GM18511 (cell line): ENCODE results near the gene C10orf143.

Experiments used
- ATAC-seq: cut with Tn5 transposase; IDR thresholded peaks from one replicate; pipeline ENCODE4 v1.9.1; 2021; ENCODE audit warnings: mild to moderate bottlenecking, moderate library complexity; ENCODE audit not compliant: unreplicated experiment

Gene C10orf143

DNA sequence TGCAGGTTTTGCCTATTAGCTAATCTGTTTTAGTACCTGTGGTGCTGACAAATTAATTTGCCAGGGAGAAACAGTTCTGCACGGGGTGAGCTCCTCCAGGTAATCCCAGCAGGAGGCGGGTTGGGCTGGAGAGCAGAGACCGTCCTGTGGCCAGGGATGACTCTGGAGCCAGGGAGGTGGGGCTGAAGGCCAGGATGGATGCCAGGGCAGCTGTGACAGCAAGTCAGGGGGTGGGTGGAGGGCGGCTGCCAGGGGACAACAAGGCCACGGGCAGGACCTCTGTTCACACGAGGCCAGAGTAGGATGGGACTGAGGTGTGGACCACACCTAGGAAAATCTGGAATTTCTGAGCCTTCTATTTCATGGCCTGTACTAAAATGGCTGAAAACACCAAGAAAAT lies 48.9 kb downstream of the C10orf143 start:
- ATAC-seq: no peak

GRCh38 chr10:130054021-130054420 lies 56.6 kb downstream of the C10orf143 start:
- ATAC-seq: no peak

- no peak for ATAC-seq
Measured at GRCh38 chr10:130053561-130053960, 57.1 kb downstream of the C10orf143 start.

GRCh38 chr10:130052193-130052592 lies 58.4 kb downstream of the C10orf143 start:
- ATAC-seq: no peak

- ATAC-seq: no peak
Measured at GRCh38 chr10:130050721-130051120, 59.9 kb downstream of the C10orf143 start.

DNA sequence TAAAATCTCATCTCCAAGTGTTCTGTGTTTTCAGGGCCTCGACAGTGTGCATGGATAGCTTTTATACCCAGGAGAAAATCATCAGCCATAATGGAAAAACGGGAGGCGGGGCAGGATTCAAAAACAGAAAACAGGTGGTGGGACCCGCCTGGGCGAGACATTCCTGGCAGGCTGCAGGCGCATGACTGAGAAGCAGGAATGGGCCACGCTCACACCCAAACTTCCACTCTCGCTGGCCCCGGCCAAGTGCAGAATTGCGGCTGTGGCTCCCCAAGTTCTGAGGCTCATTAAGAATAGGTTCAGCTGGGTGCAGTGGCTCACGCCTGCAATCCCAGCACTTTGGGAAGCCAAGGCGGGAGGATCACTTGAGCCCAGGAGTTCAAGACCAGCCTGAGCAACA lies 60.6 kb downstream of the C10orf143 start:
- ATAC-seq: no peak

GRCh38 chr10:130049244-130049643 lies 61.4 kb downstream of the C10orf143 start:
- no peak for ATAC-seq

DNA sequence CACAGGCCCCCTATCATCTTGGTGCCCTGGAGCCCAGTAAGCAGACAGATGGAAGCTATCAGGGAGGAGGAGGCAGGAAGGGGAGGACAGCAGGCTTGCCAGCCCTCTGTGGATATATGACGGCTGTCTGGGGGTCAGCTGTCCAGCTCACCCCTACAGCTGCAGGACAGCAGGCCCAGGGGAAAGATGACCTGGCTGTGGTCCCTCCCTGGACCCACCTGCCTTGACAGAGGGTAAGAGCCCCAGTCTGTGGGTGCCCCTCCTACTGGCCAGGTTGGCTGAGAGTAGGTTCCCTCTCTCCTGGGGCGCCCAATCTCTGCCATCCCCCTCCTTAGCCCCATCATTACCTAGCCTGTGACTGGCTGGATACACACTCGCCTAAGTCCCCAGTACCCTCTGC lies 62.5 kb downstream of the C10orf143 start:
- no peak for ATAC-seq

DNA sequence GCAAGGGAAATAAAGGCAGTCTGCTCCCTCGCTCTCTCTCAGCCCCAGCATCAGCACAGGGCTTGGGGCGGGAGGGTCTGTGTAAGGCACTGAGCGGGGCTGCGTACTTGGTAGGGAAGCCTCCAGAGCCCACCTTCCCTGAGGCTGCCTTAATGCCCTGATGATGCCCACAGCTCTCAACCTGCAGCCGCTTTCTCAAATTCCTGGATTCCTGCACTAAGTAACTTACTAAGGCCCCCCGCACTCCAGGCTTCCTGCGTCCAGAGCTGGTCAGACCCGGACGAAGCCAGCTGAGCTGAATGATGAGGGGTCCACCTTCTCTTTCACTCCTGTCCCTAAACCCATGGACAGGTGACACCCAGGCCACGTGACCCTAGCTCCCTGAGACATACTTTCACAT lies 63.3 kb downstream of the C10orf143 start:
- no peak for ATAC-seq

DNA sequence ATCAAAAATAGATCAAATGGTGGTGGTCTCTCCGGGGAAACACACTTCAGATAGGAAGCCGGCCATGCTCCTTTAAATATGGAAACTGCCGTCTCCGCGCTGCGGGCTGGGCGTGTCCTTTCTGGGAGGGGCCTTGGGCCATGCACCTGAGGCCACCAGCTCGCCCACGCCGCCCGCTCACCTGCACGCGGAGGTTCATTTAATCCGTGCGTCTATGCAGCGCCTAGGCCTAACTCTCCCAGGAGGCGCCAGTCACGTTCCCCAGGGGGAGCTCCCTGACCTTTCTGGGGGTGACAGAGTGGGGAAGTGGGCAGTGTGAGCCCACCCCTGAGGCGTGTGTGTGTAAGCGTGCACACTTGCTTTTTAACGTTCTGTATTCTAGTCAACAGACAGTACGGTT lies 64.0 kb downstream of the C10orf143 start:
- no peak for ATAC-seq

- no peak for ATAC-seq
Measured at GRCh38 chr10:130045801-130046321, 64.8 kb downstream of the C10orf143 start.

DNA sequence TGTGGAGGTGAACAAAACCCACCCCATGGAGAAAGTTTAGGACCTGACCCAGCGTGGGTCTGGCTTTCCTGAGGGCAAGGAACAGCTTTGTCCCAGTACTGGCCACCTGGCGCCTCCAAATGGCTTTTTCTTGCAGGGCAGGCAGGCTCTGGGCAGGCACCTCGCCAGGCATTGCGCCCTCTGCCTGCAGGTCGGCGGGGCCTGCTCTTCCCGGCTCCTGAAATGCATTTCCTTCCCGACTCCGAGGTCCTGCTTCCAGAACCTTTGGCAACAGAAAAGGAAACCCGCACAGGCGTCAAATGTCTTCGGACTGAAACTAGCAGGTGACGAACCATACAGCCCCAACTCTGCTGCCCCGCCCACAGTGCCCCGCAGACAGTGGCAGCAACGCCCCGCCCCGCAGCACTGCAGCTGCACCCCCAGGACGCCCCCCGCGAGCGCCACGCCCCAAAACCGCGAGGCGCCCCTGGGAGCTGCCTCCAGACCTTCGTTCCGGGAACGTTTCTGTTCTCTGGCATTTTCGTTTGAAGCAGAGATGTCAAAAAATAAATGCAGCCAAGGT lies 65.5 kb downstream of the C10orf143 start:
- ATAC-seq: no peak

- ATAC-seq: no peak
Measured at GRCh38 chr10:130044067-130045061, 66.3 kb downstream of the C10orf143 start.

DNA sequence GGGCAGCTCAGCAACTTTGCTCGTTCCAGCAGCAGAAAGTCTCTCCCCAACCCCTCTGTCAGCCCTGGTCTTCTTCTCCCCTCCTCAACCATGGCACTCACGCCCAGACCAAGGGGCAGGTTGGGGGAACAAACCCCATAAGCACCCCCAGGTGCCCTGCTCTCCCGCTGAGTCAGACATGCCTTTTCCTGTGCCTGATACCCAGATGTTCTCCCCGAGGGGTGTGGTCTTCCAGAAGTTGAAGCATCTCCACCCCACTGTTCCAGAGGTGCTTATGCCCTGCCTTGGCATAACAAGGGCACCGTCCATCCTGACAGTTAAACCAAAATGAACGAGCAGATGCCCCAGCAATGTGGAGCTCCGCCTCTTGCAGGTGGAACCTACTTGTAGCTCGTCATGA lies 67.1 kb downstream of the C10orf143 start:
- ATAC-seq: no peak

DNA sequence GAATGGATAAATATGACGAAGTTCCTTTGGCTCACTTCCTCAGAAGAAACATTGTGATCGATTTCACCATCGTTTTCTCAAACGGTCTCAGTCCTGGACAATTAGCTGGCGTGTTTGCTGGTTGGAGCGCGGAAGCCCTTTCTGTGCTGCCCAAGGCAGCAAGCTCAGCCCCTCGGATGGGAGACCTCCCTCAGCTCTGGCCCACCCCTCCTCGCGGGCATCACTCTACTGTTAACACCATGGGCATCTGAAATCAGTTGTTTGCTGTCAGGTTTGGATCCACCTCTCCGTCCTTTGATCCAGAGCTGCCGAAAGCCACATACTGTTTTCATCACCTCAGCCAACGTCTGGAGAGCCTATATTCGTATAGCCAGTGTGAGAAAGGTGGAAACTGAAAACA lies 68.2 kb downstream of the C10orf143 start:
- no peak for ATAC-seq

DNA sequence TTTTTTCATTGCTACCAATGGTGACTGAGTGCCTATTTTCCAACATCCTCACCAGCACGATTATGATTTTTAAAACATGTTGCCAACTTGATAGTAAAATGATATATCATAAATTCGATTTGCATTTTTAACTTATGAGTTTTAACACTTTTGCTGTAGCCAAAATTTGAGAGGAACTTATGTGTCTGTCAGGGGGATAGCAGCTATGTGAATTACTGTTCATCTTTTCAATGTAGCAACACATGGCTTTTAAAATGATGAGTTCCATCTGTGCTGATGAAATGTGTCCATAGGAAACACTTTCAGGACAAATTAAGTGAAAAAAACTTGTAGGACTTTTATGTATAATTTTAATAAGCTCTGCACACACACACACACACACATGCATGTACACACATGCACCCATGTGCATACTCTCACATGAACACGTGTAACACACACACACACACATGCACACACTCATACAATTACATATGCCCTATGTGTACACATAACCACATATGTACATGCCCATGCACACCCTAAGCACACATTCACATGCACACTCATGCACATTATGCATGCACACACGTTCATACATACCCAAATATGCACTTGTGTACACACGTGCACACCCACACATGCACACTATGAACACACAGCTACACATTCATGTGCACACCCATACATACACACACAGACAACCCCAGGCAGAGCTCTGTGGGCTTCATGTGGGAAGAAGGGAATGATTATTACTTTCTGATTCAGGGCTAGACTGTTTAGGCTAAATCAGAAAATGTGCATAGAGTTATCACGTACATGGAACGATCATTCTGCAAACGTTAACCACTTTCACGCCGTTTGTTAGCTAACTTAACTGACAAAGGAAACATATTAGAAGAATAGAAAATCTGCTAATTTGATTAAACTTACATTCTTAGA lies 68.9 kb downstream of the C10orf143 start:
- ATAC-seq: no peak

DNA sequence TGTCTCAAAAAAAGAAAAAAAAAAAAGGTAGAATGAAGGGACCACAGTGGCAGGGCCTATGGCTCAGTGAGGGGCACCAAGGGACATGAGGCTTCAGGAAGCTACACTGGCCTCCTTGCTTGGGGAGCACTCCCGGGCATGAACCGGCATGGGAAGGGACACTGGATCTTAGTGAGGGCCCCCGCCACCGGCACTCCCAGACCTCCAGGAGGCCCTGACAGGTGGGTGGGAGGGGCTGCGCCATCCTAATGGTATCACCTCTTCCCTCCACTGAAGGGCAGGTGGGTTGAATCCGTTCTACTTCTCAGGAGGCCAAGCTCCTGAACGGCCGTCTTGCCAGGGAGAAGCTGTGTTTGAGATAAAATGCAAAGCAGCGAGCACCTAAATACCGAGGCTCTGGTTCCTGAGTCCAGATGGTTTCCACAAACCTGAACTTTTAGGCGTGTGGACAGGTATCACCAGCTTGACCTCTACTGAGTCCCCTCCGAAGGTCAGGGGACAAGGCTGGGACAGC lies 69.8 kb downstream of the C10orf143 start:
- ATAC-seq: no peak

DNA sequence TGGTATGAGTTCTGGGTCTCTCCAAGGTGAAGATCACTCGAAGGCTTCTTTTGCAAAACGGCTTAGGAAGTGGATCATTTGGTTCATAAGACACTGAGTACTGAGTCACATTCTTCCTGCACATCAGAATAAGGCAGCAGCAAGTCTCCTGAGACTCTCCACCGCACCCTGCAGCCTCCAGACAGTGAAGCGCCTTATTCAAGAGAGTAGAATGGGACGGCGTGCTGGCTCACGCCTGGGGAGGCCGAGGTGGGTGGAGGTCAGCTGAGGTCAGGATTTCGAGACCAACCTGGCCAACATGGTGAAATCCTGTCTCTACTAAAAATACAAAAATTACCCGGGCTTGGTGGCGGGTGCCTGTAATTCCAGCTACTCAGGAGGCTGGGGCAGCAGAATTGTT lies 70.3 kb downstream of the C10orf143 start:
- no peak for ATAC-seq

DNA sequence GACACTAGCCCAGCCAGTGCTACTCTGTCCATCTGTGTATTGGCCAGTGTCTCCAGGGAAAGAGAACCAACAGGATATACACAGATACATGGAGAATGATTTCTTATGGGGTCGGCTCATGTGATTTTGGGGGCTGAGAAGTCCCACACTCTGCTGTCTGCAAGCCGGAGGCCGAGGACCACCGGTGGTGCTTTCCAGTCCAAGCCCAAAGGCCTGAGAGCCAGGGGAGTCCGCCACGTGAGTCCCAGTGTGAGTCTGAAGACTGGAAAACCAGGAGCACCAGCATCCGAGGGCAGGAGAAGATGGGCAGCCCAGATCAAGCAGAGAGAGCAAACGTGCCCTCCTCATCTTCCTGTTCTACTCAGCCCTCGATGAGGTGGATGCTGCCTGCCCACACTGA lies 71.5 kb downstream of the C10orf143 start:
- no peak for ATAC-seq

- ATAC-seq: no peak
Measured at GRCh38 chr10:130038611-130039109, 72.0 kb downstream of the C10orf143 start.
